RWPE2 (cell line): ENCODE measurements around the gene PPARD.
A peak's percentile ranks its signal among the peaks of the same experiment; 100 is the strongest.

Experiments used
- ATAC-seq: fragments of 200-7000 bp; cut with Tn5 transposase; 3 replicates; pipeline ENCODE4 v1.9.1; 2021; ENCODE audit warnings: low read depth
- DNase-seq: peaks from one replicate; pipeline ENCODE4 v3.0.0-alpha.2; 2020; ENCODE audit warnings: low spot score
- H3K27ac ChIP-seq: fragments of 450-650 bp; 2 replicates; pipeline ENCODE4 v1.5.1; 2017; ENCODE audit warnings: mild to moderate bottlenecking; ENCODE audit not compliant: poor library complexity, severe bottlenecking
- H3K27me3 ChIP-seq: fragments of 250-450 bp; sonication (Bioruptor Pico); 2 replicates; pipeline ENCODE4 v1.5.1; 2021; ENCODE audit warnings: mild to moderate bottlenecking, moderate library complexity; ENCODE audit not compliant: insufficient read depth, poor library complexity, severe bottlenecking
- H3K36me3 ChIP-seq: fragments of 250-450 bp; sonication (Bioruptor Pico); 2 replicates; pipeline ENCODE4 v1.5.1; 2020; ENCODE audit warnings: low read depth, mild to moderate bottlenecking, moderate library complexity
- H3K4me1 ChIP-seq: fragments of 250-450 bp; sonication (Bioruptor Pico); 2 replicates; pipeline ENCODE4 v1.5.1; 2021; ENCODE audit warnings: mild to moderate bottlenecking, moderate library complexity; ENCODE audit not compliant: insufficient read depth, poor library complexity, severe bottlenecking
- H3K4me3 ChIP-seq: fragments of 250-450 bp; sonication (Bioruptor Pico); 2 replicates; pipeline ENCODE4 v1.5.1; 2021; ENCODE audit warnings: mild to moderate bottlenecking, moderate library complexity; ENCODE audit not compliant: severe bottlenecking
- H3K9me3 ChIP-seq: fragments of 250-450 bp; sonication (Bioruptor Pico); 2 replicates; pipeline ENCODE4 v1.5.1; 2021; ENCODE audit warnings: mild to moderate bottlenecking, moderate library complexity; ENCODE audit not compliant: severe bottlenecking
- CTCF ChIP-seq: fragments of 450-650 bp; IDR thresholded peaks from one replicate; pipeline ENCODE4 v1.5.1; 2017; ENCODE audit warnings: mild to moderate bottlenecking, moderate library complexity; ENCODE audit not compliant: poor library complexity, severe bottlenecking

The PPARD gene

GRCh38 chr6:35312807-35313206, 29.6 kb upstream of the PPARD start:
- no peak for TF ChIP-seq CTCF
- ATAC-seq (no peak), DNase-seq (no peak)
- Histone ChIP-seq H3K4me3 (no peak overlapping the region), H3K36me3 (peaks cover 8% of the 10 kb centered on the region), H3K27ac (no peak overlapping the region), H3K27me3 (no peaks in the 10 kb centered on the region), H3K9me3 (no peaks in the 10 kb centered on the region), H3K4me1 (no peaks in the 10 kb centered on the region)

- ATAC-seq (no peak), DNase-seq (no peak)
- Histone ChIP-seq H3K27ac (no peak overlapping the region), H3K27me3 (no peaks in the 10 kb centered on the region), H3K36me3 (peaks cover 29% of the 10 kb centered on the region), H3K4me1 (no peaks in the 10 kb centered on the region), H3K9me3 (no peaks in the 10 kb centered on the region), H3K4me3 (peak overlapping the region; percentile 19)
- no peak for TF ChIP-seq CTCF
These were observed 24.7 kb upstream of the PPARD start for GRCh38 chr6:35317483-35318195.

GRCh38 chr6:35318196-35319171, 23.9 kb upstream of the PPARD start:
- no peaks in the 10 kb centered on the region for H3K4me1 ChIP-seq
- ATAC-seq (peak; percentile 97), DNase-seq (no peak)
- no peaks in the 10 kb centered on the region for H3K9me3 ChIP-seq
- no peaks in the 10 kb centered on the region for H3K27me3 ChIP-seq
- H3K4me3 ChIP-seq: peak overlapping the region; percentile 19
- peaks cover 26% of the 10 kb centered on the region for H3K36me3 ChIP-seq
- H3K27ac ChIP-seq: no peak overlapping the region
- no peak for TF ChIP-seq CTCF

GRCh38 chr6:35319346-35320030, 22.9 kb upstream of the PPARD start:
- DNase-seq (no peak), ATAC-seq (no peak)
- H3K27me3 ChIP-seq: no peaks in the 10 kb centered on the region
- no peak for TF ChIP-seq CTCF
- H3K4me1 ChIP-seq: no peaks in the 10 kb centered on the region
- H3K9me3 ChIP-seq: no peaks in the 10 kb centered on the region
- H3K4me3 ChIP-seq: no peak overlapping the region
- H3K27ac ChIP-seq: no peak overlapping the region
- peaks cover 20% of the 10 kb centered on the region for H3K36me3 ChIP-seq
